Loucy (cell line): ENCODE measurements around the gene WDR43.

Source experiments
- H2AFZ ChIP-seq: fragments of 200-600 bp; sonication (generic); 2 replicates; pipeline ENCODE4 v1.6.0; 2016; ENCODE audit warnings: antibody characterized with exemption, mild to moderate bottlenecking, low read length, moderate library complexity
- H3F3A ChIP-seq: fragments of 200-600 bp; 2 replicates; pipeline ENCODE4 v1.6.0; 2016; ENCODE audit warnings: antibody characterized with exemption, low read depth, mild to moderate bottlenecking
- H3K27me3 ChIP-seq: fragments of 200-600 bp; sonication (generic); 2 replicates; pipeline ENCODE4 v1.6.1; 2014; ENCODE audit warnings: low read length, mild to moderate bottlenecking; ENCODE audit not compliant: insufficient read depth, poor library complexity, severe bottlenecking
- H3K36me3 ChIP-seq: fragments of 200-600 bp; sonication (generic); 2 replicates; pipeline ENCODE4 v1.6.1; 2016; ENCODE audit warnings: low read length; ENCODE audit not compliant: insufficient read depth
- H3K4me1 ChIP-seq: fragments of 200-600 bp; sonication (generic); 2 replicates; pipeline ENCODE4 v1.5.1; 2014; ENCODE audit warnings: low read length, mild to moderate bottlenecking; ENCODE audit not compliant: insufficient read depth, poor library complexity, severe bottlenecking
- H3K4me2 ChIP-seq: fragments of 200-600 bp; sonication (generic); 2 replicates; pipeline ENCODE4 v1.6.0; 2014; ENCODE audit warnings: antibody characterized with exemption, low read length, low read depth, mild to moderate bottlenecking; ENCODE audit not compliant: poor library complexity, severe bottlenecking
- H3K4me3 ChIP-seq: fragments of 200-600 bp; sonication (generic); 2 replicates; pipeline ENCODE4 v1.5.1; 2014; ENCODE audit warnings: low read length, mild to moderate bottlenecking, mixed read lengths; ENCODE audit not compliant: poor library complexity, severe bottlenecking
- H3K79me2 ChIP-seq: fragments of 200-600 bp; sonication (generic); 2 replicates; pipeline ENCODE4 v1.6.1; 2014; ENCODE audit warnings: low read length; ENCODE audit not compliant: insufficient read depth
- H3K9ac ChIP-seq: fragments of 200-600 bp; sonication (generic); 2 replicates; pipeline ENCODE4 v1.6.0; 2014; ENCODE audit warnings: mild to moderate bottlenecking, low read depth, low read length, moderate library complexity; ENCODE audit not compliant: poor library complexity, severe bottlenecking
- H3K9me2 ChIP-seq: fragments of 200-600 bp; sonication (generic); replicated peaks from 2 replicates; pipeline ENCODE4 v1.6.1; 2016; ENCODE audit warnings: low read depth, low read length, mixed read lengths
- H3K9me3 ChIP-seq: fragments of 200-600 bp; sonication (generic); 2 replicates; pipeline ENCODE4 v1.6.1; 2014; ENCODE audit warnings: mild to moderate bottlenecking, antibody characterized with exemption, low read length, low read depth; ENCODE audit not compliant: insufficient read depth
- H4K20me1 ChIP-seq: fragments of 200-600 bp; sonication (generic); 2 replicates; pipeline ENCODE4 v1.6.0; 2014; ENCODE audit warnings: antibody characterized with exemption, low read length, mild to moderate bottlenecking; ENCODE audit not compliant: insufficient read depth, poor library complexity, severe bottlenecking
- EZH2phosphoT487 ChIP-seq: fragments of 200-600 bp; IDR thresholded peaks from 2 replicates; pipeline ENCODE4 v1.6.1; 2018; ENCODE audit warnings: antibody characterized with exemption, mild to moderate bottlenecking, moderate library complexity, borderline replicate concordance
- TF ChIP-seq, protein P1 (sequence below): fragments of 200-600 bp; sonication (generic); conservative IDR thresholded peaks from 2 replicates; pipeline ENCODE4 v1.5.1; 2014; ENCODE audit warnings: mild to moderate bottlenecking, antibody characterized with exemption, low read length

The WDR43 gene

GRCh38 chr2:28974252-28974651 is 79.8 kb downstream of the WDR43 start:
- no peaks in the 10 kb centered on the region for H3F3A ChIP-seq

DNA sequence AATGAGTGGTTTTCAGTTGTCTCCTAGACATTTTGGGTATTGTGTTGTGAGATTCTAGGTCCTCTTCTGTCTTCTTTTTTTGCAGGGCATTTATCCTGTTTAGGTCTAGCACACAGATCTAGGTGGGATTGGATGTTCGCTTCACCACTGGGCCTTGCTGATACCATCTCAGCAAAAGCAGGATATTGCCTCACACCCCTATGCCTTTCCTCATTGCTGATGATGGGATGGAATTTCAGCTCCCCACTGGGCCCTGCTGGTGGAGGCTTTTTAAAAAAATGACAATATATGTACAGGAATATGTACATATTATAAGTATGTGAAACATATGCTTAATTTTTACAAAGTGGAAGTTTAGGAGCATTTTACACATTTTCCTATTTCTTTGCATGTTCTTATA is 81.2 kb downstream of the WDR43 start:
- Histone ChIP-seq H3K9me3 (no peaks in the 10 kb centered on the region), H3K27me3 (no peaks in the 10 kb centered on the region), H4K20me1 (no peaks in the 10 kb centered on the region), H3F3A (no peaks in the 10 kb centered on the region), H3K4me2 (no peak overlapping the region), H3K4me1 (no peaks in the 10 kb centered on the region), H3K9me2 (no peaks in the 10 kb centered on the region), H3K36me3 (no peaks in the 10 kb centered on the region), H3K9ac (no peak overlapping the region), H3K4me3 (no peak overlapping the region), H3K79me2 (no peaks in the 10 kb centered on the region), H2AFZ (no peak overlapping the region)
- TF ChIP-seq, protein P1, sequence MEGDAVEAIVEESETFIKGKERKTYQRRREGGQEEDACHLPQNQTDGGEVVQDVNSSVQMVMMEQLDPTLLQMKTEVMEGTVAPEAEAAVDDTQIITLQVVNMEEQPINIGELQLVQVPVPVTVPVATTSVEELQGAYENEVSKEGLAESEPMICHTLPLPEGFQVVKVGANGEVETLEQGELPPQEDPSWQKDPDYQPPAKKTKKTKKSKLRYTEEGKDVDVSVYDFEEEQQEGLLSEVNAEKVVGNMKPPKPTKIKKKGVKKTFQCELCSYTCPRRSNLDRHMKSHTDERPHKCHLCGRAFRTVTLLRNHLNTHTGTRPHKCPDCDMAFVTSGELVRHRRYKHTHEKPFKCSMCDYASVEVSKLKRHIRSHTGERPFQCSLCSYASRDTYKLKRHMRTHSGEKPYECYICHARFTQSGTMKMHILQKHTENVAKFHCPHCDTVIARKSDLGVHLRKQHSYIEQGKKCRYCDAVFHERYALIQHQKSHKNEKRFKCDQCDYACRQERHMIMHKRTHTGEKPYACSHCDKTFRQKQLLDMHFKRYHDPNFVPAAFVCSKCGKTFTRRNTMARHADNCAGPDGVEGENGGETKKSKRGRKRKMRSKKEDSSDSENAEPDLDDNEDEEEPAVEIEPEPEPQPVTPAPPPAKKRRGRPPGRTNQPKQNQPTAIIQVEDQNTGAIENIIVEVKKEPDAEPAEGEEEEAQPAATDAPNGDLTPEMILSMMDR, result no peak
- TF ChIP-seq EZH2phosphoT487, result no peak

More at GRCh38 chr2:28974252-28974651, 79.8 kb downstream of the WDR43 start:
- no peak overlapping the region for H3K9ac ChIP-seq
- no peak overlapping the region for H2AFZ ChIP-seq
- H3K4me1 ChIP-seq, result no peaks in the 10 kb centered on the region
- no peak overlapping the region for H3K4me3 ChIP-seq
- H3K9me2 ChIP-seq, result no peaks in the 10 kb centered on the region
- H3K27me3 ChIP-seq, result no peaks in the 10 kb centered on the region
- no peaks in the 10 kb centered on the region for H4K20me1 ChIP-seq
- H3K9me3 ChIP-seq, result no peaks in the 10 kb centered on the region
- H3K79me2 ChIP-seq, result no peaks in the 10 kb centered on the region
- TF ChIP-seq, protein P1, result no peak
- TF ChIP-seq EZH2phosphoT487, result no peak
- H3K36me3 ChIP-seq, result no peaks in the 10 kb centered on the region
- no peak overlapping the region for H3K4me2 ChIP-seq

- Histone ChIP-seq H3K4me2 (no peak overlapping the region), H3K36me3 (no peaks in the 10 kb centered on the region), H3K9me2 (no peaks in the 10 kb centered on the region), H4K20me1 (no peaks in the 10 kb centered on the region), H3K79me2 (no peaks in the 10 kb centered on the region), H3K9me3 (no peaks in the 10 kb centered on the region), H3K27me3 (no peaks in the 10 kb centered on the region), H2AFZ (no peak overlapping the region), H3K4me3 (no peak overlapping the region), H3K4me1 (no peaks in the 10 kb centered on the region), H3K9ac (no peak overlapping the region), H3F3A (no peaks in the 10 kb centered on the region)
- TF ChIP-seq, protein P1, result no peak
- no peak for TF ChIP-seq EZH2phosphoT487
These were observed 82.1 kb downstream of the WDR43 start for GRCh38 chr2:28976584-28976983.
